Anterior cingulate cortex (tissue), 58 donors: ENCODE data around the gene SLC7A14.

Experiments
- DNase-seq, 58 donors: peaks; one replicate each; lab custom pipeline; 2025; lab: John Stamatoyannopoulos, UW

The SLC7A14 gene

GRCh38 chr3:170436697-170437096 is 149.2 kb downstream of the SLC7A14 start:
- DNase-seq = no peak

GRCh38 chr3:170432416-170432815 is 153.5 kb downstream of the SLC7A14 start:
- no peak for DNase-seq

DNA sequence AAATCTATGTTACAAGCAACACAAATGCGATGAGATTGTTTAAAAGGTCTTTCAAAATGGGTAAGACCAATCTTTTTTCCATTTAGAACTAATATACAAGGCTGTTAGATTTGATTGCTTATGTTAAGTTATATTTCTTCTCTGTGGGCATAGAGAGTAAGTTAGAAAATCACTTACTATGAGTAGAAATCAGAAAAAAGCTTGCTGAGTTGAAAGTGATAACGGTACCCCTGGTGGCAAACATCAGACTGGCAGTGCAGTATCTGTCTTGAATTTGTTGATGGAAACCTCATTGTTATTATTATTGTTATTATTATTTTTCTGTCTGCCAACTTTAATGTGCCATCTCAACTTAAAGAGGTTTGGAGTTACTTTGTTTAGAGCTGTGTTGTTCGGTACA is 154.8 kb downstream of the SLC7A14 start:
- DNase-seq = no peak

GRCh38 chr3:170429050-170429449 is 156.8 kb downstream of the SLC7A14 start:
- DNase-seq = no peak

GRCh38 chr3:170428095-170428494 is 157.8 kb downstream of the SLC7A14 start:
- DNase-seq = no peak

- no peak for DNase-seq
Measured at GRCh38 chr3:170426240-170426797, 159.6 kb downstream of the SLC7A14 start.

DNA sequence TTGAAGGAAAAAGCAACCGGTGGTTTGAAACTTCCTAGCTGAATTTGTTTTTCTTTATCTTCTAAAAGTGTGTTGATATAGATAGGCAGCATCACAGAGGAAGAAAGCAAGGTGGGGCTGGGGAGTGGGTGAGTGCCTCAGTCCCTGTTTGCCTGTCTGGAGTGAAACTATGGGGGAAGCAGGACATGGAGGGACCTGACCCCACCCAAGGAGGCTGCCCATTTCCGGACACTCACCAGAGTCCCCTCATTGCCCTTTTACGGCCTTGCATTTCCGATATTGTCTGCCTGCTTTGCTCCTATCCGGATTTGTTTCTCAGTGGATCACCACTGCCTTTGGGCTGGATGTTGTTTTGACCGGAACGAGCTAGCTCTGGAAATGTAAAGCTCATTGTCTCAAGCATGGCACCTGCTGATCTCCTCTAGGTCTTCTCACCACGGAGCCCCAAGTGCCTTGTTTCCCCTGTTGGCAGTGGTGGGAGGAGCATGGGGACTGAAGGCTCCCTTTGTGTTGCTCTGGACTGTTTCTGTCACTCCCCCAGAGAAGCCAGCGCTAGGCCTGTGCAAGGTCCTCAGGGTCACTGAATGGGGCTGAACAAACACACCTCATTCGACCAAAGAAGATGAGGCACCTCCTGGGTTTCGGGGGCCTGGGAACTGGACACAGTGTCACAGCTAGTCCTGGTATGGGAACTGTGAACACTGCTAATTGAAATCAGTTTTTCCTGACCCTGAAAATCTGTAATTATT is 160.2 kb downstream of the SLC7A14 start:
- peak in 49 of 58 donors; percentile 17 to 90 (median 62) for DNase-seq

GRCh38 chr3:170424879-170425278 is 161.0 kb downstream of the SLC7A14 start:
- no peak for DNase-seq

DNA sequence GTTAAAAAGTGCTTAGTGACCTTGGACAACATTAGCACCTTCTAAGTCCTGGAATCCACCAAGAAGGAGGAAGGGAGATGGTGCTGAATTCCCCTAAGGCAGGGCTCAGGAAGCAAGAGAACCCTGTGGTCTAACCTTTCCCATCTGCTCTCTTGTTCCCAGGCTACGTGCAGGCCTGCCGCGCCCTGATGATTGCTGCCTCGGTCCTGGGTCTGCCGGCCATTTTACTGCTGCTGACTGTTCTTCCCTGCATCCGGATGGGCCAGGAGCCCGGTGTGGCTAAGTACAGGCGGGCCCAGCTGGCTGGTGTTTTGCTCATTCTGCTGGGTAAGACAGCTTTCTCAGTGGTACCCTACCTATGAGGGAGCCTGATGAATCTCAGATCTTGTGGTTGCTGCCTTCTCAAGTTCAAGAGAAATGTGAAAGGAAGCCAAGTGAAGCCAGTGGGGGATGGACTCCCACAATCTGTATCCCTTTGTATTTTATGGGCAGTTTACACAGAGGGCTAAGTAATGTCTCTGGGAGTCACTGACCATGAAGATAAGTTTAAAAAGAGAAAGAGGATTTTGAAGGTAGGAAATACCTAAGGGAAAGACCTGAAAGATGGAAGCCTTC is 162.8 kb downstream of the SLC7A14 start:
- peak in 3 of 58 donors; percentile 9 to 17 (median 16) for DNase-seq

DNA sequence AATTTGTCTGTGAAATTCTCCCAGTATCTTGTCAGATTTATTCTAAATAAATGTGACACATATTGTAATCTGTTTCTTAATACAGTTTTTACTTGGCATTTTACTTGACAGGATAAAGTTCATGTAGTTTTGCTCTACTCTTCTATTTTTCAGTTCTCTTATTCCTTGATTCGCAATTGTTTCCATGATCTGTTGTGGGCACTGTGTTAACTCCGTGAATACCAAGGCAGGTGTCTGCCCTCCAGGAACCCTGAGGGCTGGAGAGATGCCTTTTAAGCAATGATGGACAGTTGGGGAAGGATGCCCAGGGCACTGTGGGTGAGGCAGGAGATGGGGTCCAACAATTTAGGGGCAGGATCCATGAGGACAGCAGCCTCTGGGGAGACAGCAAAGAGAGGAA is 164.1 kb downstream of the SLC7A14 start:
- DNase-seq = no peak

- DNase-seq = peak in 44 of 58 donors; percentile 7 to 81 (median 44)
Measured at GRCh38 chr3:170421111-170421641, 164.7 kb downstream of the SLC7A14 start.

GRCh38 chr3:170420307-170420821 is 165.5 kb downstream of the SLC7A14 start:
- DNase-seq = peak in 1 of 58 donors; percentile 35

- peak in 37 of 58 donors; percentile 7 to 86 (median 37) for DNase-seq
Measured at GRCh38 chr3:170419557-170420087, 166.3 kb downstream of the SLC7A14 start.

- DNase-seq = peak in 48 of 58 donors; percentile 16 to 83 (median 56)
Measured at GRCh38 chr3:170418422-170419398, 167.2 kb downstream of the SLC7A14 start, which contains the start of gene CLDN11. Gene CLDN11, plus strand, starts transcription at chr3:170418868. Its CDS starts 199 bp downstream, at chr3:170419067.

- no peak for DNase-seq
Measured at GRCh38 chr3:170417090-170417489, 168.8 kb downstream of the SLC7A14 start.

GRCh38 chr3:170414202-170414663 is 171.6 kb downstream of the SLC7A14 start:
- DNase-seq = peak in 27 of 58 donors; percentile 5 to 78 (median 36)

DNA sequence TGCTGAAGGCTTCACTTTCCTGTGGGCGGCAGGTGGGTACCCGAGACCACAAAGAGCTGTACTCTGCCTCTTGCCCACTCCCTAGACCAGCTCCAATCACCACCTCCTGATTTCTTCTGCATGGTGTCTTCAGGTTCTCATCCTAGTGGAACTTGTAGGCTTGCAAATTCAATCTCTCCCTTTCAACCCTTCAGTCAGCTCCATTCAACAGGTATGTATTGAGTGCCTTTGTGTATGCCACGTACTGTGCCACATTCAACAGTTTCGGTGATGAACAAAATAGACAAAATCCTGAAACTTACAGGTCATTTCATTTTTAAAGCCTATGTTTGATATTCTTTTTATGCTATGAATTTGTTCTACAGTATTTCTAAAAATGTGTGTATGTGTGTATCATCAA is 172.6 kb downstream of the SLC7A14 start:
- no peak for DNase-seq

DNA sequence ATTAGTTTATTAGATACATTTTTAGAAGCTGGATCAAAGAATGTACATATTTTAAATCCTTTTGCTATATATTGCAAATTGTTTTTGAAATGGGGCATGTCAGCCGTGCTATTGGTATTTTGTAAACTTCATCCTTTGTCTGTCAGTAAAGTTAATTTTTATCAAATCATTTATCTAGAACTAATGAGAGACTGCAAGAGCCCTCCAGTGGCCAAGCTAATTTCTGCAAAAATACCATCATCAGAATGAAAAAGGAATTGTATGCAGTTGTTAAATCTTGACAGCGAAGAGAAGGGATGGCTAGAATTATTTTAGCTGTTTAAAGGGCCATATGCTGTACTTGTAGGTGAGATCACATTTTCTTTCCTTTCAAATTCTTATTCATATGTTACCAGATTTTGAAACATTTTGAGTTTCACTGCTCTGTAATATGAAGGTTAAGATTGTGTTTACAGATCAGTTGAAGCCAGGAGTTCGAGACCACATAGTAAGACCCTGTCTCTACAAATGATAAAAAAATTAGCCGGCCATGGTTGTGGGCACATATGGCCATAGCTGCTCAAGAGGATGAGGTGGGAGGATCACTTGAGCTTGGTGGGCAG is 175.3 kb downstream of the SLC7A14 start:
- peak in 1 of 58 donors; percentile 36 for DNase-seq
